ENCODE results near the gene TMEM218. TPM values are rescaled to one million over a fixed set of nuclear protein-coding genes. Genes with fewer than 3 reads are reported as not detected.

Gene TMEM218
- total and polyA plus RNA-seq, 2 of the 8 experiments (the other 6 are each of a cell fraction or from before 2014, with no cell fraction given), result 17.0 to 33.5 TPM

GRCh38 chr11:125072218-125072960 lies 39.0 kb downstream of the TMEM218 start:
- no peaks in the 10 kb centered on the region for H3K36me3 ChIP-seq (ENCODE audit: control insufficient read depth in 2 of 4, insufficient read depth in 4 of 4, low read length in 3 of 4)
- H3K56ac ChIP-seq (replicated peaks; ENCODE audit: insufficient read length, low read depth, low read length), result no peak overlapping the region
- H2BK120ac ChIP-seq (replicated peaks; ENCODE audit: low read depth, low read length), result no peak overlapping the region
- H3K79me2 ChIP-seq (ENCODE audit: control insufficient read depth in 1 of 2, insufficient read depth in 2 of 2, low read length in 2 of 2), result no peaks in the 10 kb centered on the region
- H3K23me2 ChIP-seq (ENCODE audit: low read depth, low read length), result no peaks in the 10 kb centered on the region
- H2AFZ ChIP-seq (ENCODE audit: low read length), result no peak overlapping the region
- ChIA-PET POLR2A (ENCODE audit: partially characterized antibody) (no interaction called here), CTCF (ENCODE audit: partially characterized antibody) (interaction anchor here (0.7 to 29.4 kb wide), 5 partner anchors 9 to 358 kb away, joined by 3 to 486 read pairs (median 6); no protein-coding TSS in a partner anchor)
- H3K4me1 ChIP-seq (replicated peaks in 1 of 4; ENCODE audit: control insufficient read depth in 3 of 4, insufficient read depth in 4 of 4, low read length in 3 of 4), result peaks cover 0 to 5% (median 0%) of the 10 kb centered on the region in 4 experiments; a peak in 2 of 7 replicates
- H3K14ac ChIP-seq (ENCODE audit: insufficient read length), result no peak overlapping the region
- no peak for FAIRE-seq
- no peaks in the 10 kb centered on the region for H4K20me1 ChIP-seq (replicated peaks in 1 of 2; ENCODE audit: control insufficient read depth in 1 of 2, insufficient read depth in 2 of 2, low read length in 2 of 2)
- H2AK5ac ChIP-seq (ENCODE audit: low read depth, low read length), result no peak overlapping the region
- DNase-seq (ENCODE audit: low read depth in 1 of 2, low spot score in 2 of 2), result no peak
- H3K4me2 ChIP-seq (ENCODE audit: insufficient read depth in 1 of 2, low read depth in 2 of 2, low read length in 2 of 2), result no peak overlapping the region
- no peaks in the 10 kb centered on the region for H3K27me3 ChIP-seq (replicated peaks in 1 of 4; ENCODE audit: control insufficient read depth in 3 of 4, extremely low read depth in 1 of 4, insufficient read depth in 3 of 4, low read length in 3 of 4)
- H3K9me3 ChIP-seq (ENCODE audit: insufficient read depth in 2 of 2, low read depth in 1 of 2, low read length in 1 of 2), result no peaks in the 10 kb centered on the region
- H2BK15ac ChIP-seq (ENCODE audit: low read length), result no peak overlapping the region
- H3K4me3 ChIP-seq (ENCODE audit: extremely low read depth in 1 of 4, insufficient read depth in 2 of 4, low read depth in 3 of 4, low read length in 4 of 4), result no peak overlapping the region
- no peak overlapping the region; the same call in 1 of the 2 replicates for H2BK12ac ChIP-seq (ENCODE audit: low read depth, low read length)
- no peak overlapping the region for H3K27ac ChIP-seq (ENCODE audit: low read depth, low read length)
- no peak overlapping the region for H3K9ac ChIP-seq (replicated peaks in 1 of 4; ENCODE audit: extremely low read depth in 1 of 4, low read depth in 3 of 4, low read length in 3 of 4)
- no peak overlapping the region for H2BK5ac ChIP-seq (ENCODE audit: low read depth, low read length)
- no peaks in the 10 kb centered on the region for H3K79me1 ChIP-seq (ENCODE audit: low read depth, low read length)
- H2BK20ac ChIP-seq (ENCODE audit: low read length), result no peak overlapping the region
- peak overlapping the region; percentile 31; the same call in 1 of the 2 replicates for H4K8ac ChIP-seq (ENCODE audit: extremely low read depth, insufficient read depth, low read length)
- H3K18ac ChIP-seq (ENCODE audit: extremely low read depth, low read length), result no peak overlapping the region
- H3K4ac ChIP-seq (replicated peaks; ENCODE audit: insufficient read length, low read depth, low read length), result no peak overlapping the region
- no peak overlapping the region for H4K5ac ChIP-seq (ENCODE audit: insufficient read length, low read depth, low read length)
- no peak overlapping the region for H3K23ac ChIP-seq (ENCODE audit: insufficient read length)
- 88% methylated on average over 11 of the region's 12 CpGs; no CpG with 5 or more reads in 1 of the 2 experiments for WGBS, 2 experiments (ENCODE audit: extremely low coverage in 1 of 2, insufficient coverage in 1 of 2, insufficient read length in 1 of 2, insufficient replicate concordance in 2 of 2, low coverage in 1 of 2, low lambda C conversion rate in 2 of 2, missing lambda C conversion rate in 1 of 2)
- H4K91ac ChIP-seq (replicated peaks; ENCODE audit: insufficient read length, low read length), result no peak overlapping the region
